DND-41 (cell line): ENCODE data around the gene NUDT6.

ENCODE experiments used
- EZH2 ChIP-seq: IDR thresholded peaks from 3 replicates; pipeline ENCODE4 v1.6.1; 2012; ENCODE audit warnings: borderline replicate concordance, low read depth, mild to moderate bottlenecking, moderate library complexity, low read length, inconsistent platforms; ENCODE audit not compliant: severe bottlenecking
- TF ChIP-seq, protein P1 (sequence below): IDR thresholded peaks from 2 replicates; pipeline ENCODE4 v1.5.1; 2012; ENCODE audit warnings: borderline replicate concordance, low read length, moderate library complexity, mild to moderate bottlenecking; ENCODE audit not compliant: poor library complexity, severe bottlenecking; ENCODE audit errors: extremely low read depth

- TF ChIP-seq, protein P1, sequence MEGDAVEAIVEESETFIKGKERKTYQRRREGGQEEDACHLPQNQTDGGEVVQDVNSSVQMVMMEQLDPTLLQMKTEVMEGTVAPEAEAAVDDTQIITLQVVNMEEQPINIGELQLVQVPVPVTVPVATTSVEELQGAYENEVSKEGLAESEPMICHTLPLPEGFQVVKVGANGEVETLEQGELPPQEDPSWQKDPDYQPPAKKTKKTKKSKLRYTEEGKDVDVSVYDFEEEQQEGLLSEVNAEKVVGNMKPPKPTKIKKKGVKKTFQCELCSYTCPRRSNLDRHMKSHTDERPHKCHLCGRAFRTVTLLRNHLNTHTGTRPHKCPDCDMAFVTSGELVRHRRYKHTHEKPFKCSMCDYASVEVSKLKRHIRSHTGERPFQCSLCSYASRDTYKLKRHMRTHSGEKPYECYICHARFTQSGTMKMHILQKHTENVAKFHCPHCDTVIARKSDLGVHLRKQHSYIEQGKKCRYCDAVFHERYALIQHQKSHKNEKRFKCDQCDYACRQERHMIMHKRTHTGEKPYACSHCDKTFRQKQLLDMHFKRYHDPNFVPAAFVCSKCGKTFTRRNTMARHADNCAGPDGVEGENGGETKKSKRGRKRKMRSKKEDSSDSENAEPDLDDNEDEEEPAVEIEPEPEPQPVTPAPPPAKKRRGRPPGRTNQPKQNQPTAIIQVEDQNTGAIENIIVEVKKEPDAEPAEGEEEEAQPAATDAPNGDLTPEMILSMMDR, result no peak
- no peak for TF ChIP-seq EZH2
Measured at GRCh38 chr4:122857160-122857559, 65.2 kb downstream of the NUDT6 start.
